NCI-H2196 (cell line): ENCODE data around the gene ZNF664.

Experiments used
- DNase-seq: peaks from one replicate; lab custom pipeline; 2025; ENCODE audit not compliant: unreplicated experiment; lab: John Stamatoyannopoulos, UW

Gene ZNF664

DNA sequence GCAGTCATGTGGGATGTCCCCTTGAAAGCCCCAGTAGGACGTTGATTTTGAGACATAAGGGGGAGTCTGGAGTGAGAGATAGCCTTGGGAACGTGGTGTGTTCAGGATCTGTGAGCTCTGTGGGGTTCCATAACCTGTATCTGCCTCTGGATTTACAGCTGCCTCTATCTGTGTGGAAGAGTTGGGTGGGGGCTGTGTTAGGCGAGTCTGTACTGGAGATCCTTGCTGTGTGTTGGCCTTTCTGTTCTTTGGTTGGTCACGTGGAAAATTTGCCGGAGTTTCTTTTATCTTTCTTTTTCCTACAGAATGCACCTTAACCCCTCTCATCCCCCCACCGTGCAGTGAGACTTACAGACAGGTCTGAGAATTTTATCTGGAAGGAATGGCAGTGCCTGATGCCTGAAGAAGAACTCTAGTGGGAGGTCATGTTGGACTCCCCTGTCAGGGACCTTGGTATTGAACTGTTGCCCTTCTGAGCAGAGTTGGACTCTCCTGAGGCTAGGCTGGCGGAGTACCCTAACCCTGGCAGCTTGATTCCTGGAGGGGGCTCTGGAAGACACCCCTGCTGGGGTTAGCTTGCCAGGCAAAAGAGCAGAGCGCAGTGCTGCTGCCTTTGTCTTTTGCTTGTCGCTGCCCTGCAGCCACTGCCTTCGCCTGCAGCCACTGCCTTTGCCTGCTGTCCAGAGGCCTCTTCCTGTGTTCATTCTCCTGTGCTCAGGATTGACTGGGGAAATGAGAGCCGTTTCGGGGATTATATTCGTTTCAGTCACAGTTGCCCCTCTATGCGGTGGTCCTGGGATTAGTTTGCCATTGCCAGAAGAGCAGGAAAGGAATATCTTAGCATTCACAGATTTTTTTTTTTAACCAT lies 34.1 kb downstream of the ZNF664 start:
- DNase-seq, result no peak

DNA sequence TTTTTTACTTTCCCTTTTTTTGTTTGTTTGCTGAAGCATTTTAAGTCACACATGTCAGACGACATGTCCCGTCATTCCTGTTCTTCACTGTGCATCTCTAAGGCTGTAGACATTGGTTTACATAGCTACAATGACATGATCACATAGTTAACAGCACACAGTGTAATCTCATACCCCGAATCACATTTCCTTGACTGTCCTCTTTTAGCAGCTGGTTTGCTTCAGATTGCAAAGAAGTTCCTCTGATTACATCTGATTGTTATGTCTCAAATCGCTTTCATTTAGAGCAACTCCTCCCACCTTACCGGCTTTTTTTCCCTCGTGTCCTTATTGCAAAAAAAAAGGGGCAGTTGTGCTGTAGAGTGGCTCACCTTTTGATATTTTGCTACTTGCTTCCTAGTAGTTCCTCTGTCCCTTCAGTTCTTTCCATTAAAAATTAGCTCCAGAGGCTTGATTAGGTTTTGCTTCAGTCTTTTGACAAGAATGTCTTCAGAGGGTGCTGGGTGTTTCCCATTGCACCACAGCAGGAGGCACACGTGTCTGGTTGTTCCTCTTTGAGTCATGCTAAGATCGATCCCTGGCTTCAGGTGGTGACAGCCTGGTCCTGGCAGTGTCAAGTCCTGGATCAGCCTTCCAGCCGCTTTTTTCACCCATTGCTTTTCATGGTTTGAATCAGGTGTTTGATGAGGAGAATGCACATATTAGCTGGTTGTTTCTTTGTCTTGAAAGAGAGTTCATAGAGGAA lies 35.0 kb downstream of the ZNF664 start:
- no peak for DNase-seq

DNA sequence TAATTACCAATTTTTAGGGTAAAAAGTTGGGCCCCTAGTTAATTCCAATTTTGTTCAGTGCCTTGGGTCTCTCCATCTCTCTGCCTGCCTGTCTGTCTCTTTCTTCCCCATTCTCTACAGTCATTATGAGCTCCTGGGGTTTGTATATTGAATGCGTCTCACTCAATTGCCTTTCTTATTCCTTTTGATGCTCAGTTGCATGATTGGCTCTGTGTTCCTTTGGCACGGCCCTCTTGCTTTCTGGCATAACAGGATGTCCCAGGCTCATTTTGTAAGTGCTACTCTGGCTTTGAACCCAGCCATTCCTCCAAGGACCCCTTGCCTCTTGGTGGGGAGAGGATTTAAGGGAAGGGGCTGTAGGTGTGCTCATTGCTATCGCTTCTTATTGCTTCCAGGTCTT lies 35.6 kb downstream of the ZNF664 start:
- DNase-seq, result no peak

DNA sequence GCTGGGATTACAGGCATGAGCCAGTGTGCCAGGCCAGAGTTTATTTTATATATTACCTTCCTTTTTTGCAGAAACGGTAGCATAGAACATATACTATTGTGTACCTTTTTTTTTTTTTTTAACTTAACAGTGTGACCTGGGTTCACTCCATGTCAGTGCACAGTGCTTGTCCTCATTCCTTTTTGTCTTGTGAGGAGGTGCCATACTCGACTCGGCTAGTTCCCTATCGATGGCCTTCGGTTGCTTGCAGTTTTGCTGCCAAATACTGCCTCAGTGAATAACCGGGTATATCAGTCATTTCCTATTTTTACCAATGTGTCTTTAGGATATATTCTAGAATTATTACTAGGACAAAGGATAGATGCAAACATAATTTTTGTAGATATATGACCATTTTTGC lies 36.8 kb downstream of the ZNF664 start:
- DNase-seq, result no peak

DNA sequence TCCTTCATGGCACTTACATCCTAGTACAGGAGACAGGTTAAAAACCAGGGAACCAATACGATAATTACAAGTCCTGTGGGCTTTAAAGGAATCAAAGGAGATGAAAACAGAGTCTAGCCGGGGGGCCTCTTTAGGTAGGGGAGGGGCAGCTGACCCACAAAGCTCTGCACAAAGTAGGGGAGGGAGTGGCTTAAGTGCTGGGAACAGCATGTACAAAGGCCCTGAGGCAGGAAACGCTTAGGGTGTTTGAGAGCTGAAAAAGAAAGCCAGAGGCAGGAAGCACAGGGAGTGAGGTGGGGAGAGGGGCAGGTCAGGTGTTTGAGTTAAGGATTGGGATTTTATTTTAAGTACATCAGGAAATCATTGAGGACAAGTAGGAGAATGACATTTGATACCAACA lies 37.7 kb downstream of the ZNF664 start:
- no peak for DNase-seq

DNA sequence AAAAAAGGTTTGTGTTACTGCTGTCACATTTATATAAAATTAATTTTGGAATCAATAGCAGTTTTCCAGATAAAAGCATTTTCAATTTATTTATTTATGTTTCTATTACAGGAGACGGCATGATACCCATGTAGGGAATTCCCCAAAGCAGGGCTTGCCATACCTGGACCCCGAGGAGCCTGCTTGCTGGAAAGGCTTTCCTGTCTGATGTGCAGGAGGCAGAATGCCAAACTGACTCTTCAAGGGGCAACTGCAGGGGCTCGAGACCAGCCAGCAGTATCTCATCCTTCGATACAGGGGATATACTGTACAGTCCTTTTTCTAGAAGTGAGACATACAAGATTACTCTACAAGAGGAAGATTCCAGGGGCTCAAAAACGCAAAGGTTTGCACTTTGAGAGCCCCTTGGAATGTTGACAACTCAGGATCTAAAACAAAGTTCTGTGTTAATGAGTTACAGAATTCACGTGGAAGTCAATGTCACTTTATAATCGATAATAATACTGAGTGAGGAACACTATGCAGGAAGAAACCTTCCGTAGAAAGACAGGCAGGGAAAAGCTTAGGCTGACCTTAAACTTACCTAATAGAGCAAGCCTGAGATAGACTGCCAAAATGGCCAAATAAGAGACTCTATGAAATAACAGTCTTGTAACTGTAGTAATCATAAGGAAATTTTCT lies 38.6 kb downstream of the ZNF664 start:
- DNase-seq, result no peak

DNA sequence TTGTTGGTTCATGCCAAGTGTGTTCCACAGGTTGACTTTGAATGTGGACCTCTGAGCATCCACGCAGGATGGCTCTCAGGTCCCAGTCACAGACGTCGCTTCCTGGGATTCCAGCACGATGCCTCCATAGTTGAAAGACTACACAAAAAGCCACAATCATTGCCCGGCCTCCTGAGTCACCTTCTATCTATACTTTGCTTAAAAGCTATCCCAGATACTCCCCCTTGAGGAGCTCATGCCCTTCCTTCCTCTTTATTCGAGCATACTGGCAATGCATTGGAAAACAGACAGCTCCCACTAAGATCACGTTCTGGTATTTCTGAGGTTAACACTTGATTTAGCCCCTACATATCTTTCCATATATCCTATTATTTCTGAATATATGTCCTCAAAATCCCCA lies 40.1 kb downstream of the ZNF664 start:
- DNase-seq, result no peak

DNA sequence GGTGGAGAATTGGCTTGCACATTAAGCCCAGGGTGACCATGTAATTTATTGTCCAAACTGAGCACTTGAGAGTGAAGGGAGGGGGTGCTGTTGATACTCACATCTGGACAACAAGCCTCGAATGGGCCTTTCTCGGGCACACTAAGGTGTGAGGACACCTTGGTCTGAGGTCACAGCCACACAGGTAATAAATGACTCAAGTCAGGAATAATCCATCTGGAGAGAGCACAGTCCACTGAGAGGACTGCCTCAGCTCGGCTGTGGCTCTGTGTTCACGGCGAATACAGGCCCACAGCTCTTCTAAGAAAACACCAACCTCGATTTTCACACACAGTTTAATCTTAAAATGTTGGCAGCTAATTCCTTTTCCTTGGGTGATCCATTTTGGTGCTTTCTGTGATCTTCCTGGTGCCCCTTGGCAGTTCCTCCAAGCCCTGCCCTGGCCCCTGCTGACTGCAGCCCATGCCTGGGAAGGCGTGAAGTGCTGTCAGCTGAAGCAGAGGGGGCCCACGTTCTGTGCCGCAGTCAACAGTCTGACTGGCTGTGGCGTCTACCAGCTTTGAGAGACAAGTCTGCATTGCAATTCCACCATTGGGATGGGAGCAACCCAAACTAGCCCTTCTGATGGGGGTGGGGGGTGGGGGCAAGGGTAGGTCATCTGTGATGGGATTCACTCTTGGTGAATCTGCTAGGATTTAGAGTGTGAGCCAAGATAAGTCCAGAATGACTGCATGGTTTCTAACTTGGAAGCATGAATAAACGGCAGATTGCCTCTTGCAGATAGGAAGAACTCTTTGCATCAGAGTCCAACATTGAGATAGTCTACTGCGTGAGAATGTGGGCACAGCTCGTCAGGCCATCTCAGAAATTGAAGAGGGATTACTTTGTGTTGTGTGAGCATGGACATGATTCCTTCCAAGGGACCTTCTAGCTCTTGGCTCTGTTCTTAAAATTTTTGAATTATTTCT lies 42.8 kb downstream of the ZNF664 start:
- DNase-seq, result no peak

DNA sequence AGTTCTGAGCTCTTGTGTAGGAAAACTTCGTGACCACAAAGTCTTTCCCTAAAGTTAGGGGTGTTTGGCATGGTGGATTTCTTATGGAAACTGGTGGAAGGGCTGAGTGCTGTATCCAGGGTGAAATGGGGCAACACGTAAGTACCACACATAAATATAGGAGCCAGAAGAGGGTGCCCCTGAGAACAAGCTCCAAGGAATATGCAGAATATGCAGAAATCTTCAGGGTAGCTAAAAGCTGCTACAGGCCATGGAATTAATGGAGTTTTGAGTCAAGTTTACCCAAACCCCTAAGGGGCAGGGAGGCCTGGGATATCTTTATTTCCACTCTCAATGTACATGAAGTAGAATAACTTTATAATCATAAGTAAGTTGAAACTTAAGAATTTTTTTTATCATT lies 44.0 kb downstream of the ZNF664 start:
- DNase-seq, result no peak

DNA sequence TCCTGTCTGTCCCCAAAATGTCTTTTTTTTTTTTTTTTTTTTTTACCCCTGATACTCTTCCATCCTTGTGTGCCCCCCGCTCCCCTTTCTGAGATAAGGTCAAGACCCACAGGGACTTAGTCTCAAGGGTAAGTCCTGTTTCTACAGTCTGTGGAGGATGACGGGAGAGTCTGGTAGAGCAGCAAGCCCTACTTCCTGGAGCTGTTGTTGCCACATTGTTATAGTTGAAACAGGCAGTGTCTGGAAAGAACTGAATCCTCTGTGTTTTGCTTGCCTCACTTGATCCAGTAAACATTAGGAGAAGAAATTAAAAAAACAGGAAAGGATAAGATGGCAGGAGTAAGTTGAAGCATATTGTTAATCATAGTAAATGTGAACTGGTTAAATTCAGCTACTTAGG lies 45.5 kb downstream of the ZNF664 start:
- no peak for DNase-seq

DNA sequence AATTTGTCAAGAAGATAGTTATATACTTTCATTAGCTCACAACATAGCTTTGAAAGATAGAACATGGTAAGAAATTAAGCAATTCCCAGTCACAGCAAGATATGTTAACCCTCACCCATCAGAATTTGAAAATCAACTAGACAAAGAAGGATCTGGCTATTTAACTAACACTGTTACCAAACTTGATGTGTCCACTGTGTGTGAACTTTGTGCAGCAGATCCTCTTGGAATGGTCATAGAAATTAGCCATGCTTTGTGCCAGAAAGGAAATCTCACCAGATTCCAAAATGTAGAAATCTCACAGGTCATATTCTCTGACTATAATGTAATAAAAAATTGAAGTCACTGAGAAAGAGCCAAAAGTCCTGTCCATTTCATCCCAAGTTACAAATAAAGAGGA lies 46.1 kb downstream of the ZNF664 start:
- no peak for DNase-seq

DNA sequence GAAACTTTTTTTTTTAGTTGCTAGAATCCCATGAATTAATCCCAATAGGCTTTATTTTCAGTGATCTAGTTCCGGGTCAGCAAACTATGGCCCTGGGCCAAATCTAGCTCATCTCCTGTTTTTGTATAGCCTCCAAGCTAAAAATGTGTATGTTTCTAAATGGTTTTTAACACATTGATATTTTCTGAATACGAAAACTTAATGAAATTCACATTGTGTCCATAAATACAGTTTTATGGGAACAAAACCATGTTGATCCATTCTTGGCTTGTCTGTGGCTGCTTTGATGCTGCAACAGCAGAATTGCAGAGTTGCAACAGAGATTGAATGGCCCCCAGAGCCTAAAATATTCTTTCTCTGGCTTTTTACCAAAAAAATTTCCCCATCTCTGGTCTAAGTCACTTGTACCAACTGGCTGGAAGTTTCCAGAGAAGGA lies 47.5 kb downstream of the ZNF664 start:
- DNase-seq, result no peak

DNA sequence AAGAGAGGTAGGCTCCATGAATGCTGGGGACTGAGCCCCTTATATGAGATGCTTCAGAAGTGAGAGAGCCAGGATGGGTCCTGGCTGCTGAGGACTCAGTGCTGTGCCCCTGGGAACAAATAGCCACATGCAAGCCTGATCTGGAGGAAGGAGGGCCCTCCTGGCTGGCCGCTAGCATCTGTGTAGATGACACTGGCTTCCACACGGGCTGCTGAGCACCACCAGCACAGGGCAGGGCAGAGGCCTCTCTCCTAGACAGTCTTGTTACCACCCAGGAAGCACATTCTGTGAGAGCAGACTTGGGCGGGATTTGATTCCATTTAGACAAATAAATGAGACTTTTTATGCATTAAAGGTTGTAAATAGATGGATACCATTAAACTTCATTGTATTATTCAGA lies 48.0 kb downstream of the ZNF664 start:
- no peak for DNase-seq

DNA sequence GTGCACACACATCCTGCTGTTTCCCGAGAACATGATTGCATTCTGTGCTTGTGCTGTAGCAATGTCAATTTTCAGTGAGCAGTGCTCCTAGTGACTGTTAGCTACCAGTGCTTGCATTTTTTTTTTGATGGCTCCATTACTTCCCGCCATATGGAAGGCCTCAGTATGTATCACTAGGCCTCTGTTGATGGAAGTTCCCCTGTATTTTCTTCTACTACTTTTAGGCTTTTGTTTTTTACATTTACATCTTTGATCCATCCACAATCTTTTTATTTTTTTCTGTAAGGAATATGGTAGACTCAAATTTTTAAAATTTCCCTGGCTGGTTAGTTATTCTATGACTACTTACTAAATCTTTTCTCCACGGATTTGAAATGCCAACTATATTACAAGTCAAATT lies 49.1 kb downstream of the ZNF664 start:
- no peak for DNase-seq

DNA sequence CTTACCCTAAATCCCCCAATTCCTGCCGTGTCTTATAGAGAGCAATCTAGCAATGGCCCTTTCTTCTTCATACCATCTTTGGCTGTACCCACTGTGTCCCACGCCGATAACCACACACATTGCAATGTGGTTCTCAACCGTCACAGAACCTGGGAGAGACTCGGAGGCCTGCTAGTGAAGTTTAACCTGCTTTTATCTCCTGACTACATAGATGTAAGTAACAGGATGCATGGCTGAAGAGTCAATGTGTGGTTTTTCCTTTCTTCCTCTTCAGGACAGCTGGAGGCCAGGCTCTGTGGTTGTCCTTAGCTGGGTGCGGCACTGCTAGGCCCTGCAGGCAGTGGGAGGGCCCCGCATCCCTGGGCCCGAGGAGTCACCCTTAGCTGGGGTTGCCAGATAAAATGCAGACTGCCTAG lies 51.3 kb downstream of the ZNF664 start:
- DNase-seq, result no peak

DNA sequence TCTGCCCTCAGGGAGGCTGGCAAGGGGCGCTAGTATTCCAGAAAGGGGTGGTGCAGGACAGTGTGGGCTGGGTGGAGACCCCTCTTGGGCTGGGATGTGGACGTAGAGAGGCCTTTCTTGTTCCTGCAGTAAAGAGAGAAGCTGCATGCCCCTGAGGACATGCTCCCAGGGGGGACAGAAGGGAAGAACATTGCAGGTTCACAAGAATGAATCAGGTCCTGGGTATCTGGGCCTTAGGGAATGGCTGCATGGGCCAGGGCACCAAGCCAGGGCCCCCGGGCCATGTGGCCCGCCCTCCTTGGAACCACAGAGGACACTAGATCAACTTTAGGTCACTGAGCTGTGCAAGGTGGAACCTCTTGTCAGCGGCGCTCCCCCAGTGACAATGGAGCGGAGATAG lies 51.8 kb downstream of the ZNF664 start:
- no peak for DNase-seq

DNA sequence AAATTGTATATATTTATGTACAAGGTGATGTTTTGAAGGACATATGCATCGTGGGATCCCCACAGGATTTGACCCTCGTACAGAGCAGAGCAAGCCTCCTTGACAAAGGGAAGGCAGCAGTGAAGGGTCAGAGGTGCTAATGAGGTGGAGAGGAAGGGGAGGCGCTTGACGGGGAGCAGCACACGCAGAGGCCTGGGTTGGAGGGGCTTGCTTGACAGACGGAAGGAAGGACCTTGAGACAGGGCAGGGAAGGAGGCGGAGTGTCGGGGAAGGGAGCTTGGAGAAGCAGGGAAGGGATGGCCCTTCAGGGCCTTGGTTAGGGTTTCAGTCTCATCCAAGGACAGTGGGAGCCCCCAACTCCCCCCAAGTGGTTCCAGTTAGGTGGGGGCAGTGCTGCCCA lies 52.6 kb downstream of the ZNF664 start:
- DNase-seq, result no peak

DNA sequence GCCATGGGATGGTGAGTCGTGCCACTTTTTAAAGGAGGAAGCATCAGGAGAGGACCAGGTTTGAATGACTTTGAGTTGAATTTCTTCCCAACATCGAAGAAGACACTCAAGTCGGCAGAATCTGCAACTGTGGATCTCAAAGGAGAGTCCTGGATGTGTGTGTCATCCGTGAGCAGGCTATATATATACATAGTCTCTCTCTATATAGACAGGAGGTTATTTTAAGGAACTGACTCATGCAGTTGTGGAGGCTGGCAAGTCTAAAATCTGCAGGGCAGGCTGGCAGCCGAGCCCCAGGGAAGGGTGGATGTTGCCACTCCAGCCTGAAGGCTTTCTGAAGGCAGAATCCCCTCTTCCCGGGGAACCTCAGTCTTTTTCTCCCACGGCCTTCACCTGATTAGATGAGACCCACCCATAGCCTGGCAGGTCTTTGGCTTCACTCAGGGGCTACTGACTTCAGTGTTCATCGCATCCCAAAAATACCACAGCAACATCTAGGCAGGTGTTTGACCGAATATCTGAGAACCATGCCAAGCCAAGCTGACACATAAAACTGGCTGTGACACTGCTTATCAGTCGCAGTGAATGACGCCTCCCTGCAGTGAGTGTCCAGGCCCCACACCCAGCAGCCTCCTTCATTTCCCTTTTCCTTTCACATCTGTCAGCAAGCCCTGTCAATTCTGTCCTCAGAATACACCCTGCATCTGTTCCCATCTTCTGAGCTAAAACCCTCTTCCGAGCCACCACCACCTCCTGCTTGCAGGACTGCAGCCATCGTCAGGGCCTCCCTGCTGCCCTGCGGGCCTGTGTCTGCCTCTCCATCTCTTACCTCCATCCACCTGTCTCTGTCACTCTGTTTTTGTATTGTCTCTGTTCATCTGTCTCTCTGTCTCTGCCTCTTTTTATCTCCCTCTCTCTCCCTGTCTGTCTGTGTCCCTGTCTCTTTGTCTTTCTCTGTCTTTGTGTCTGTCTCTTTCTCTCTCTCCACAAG lies 54.0 kb downstream of the ZNF664 start:
- DNase-seq, result no peak

DNA sequence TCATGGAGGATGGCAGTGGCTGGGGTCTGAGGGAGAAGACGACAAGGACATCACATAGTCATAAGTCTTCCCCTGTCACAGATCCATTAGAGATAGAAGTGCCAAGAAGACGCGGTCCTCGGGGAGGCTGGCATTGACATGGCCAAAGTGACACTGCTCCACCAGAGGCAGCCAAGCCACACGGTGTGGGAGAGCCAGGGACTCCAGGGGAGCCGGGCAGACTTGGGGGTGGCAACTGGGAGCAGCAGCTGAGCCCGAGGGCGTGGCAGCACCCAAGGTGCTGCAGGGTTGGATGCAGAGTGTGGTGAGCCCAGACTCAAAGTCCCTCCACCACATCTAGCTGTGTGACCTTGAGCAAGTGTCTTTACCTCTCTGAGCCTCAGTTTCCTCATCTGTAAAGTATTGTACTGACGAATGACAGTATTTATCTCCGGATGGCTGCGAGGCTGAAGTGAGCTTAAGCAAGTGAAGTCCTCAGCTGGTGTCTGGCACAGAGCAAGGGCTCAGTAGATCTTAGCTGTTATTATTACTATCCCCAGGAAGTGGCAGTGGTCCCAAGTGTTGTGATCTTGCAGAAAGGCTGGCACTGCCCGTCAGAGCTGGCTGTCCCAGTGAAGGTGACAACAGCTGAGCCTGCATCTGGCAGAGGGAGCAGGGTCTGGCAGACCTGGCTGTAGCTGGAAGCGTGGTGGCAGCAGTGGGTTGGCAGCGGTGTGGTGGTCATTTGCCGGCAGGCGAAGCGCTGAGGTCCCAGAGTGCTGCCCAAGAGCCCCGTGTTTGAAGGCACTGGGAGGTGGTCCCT lies 54.9 kb downstream of the ZNF664 start:
- no peak for DNase-seq
